MCF 10A (cell line): ENCODE data around the gene TMEM74B. TPM values are rescaled to one million over a fixed set of nuclear protein-coding genes. Genes with fewer than 3 reads are reported as not detected.

Source experiments
- BruUV-seq: library from RNA; stranded (reverse); fragments of 400-500 nt; replicated peaks from 2 replicates; lab custom pipeline; 2021; lab: Mats Ljungman, UMichigan
- CTCF ChIA-PET: fragments of 300-600 bp; sonication (Branson Sonifier 250); formaldehyde crosslinking; extraction: SDS; loops from one replicate; lab custom pipeline; 2021; ENCODE audit warnings: antibody characterized with exemption, inconsistent platforms; lab: Yijun Ruan, JAX
- POLR2A ChIA-PET: fragments of 300-600, 350-650 bp; sonication (Branson Sonifier 250); formaldehyde crosslinking; extraction: SDS; loops from one replicate; lab custom pipeline; 2020; ENCODE audit warnings: antibody characterized with exemption, inconsistent platforms; lab: Yijun Ruan, JAX
- DNase-seq: peaks from one replicate; pipeline ENCODE4 v3.0.0-alpha.2; 2018; ENCODE audit not compliant: unreplicated experiment
- H3K27ac Mint-ChIP-seq: one replicate; pipeline ENCODE4 v1.8.0; 2022; ENCODE audit warnings: mild to moderate bottlenecking, low read depth, mixed read lengths; ENCODE audit not compliant: unreplicated experiment
- H3K27me3 Mint-ChIP-seq: one replicate; pipeline ENCODE4 v1.8.0; 2022; ENCODE audit warnings: mixed read lengths; ENCODE audit not compliant: insufficient read depth, unreplicated experiment
- H3K36me3 Mint-ChIP-seq: one replicate; pipeline ENCODE4 v1.8.0; 2022; ENCODE audit warnings: mild to moderate bottlenecking, moderate library complexity, mixed read lengths; ENCODE audit not compliant: insufficient read depth, unreplicated experiment
- H3K4me1 Mint-ChIP-seq: one replicate; pipeline ENCODE4 v1.8.0; 2022; ENCODE audit warnings: mixed read lengths; ENCODE audit not compliant: insufficient read depth, unreplicated experiment
- H3K4me3 Mint-ChIP-seq: one replicate; pipeline ENCODE4 v1.8.0; 2022; ENCODE audit warnings: mild to moderate bottlenecking, moderate library complexity, mixed read lengths; ENCODE audit not compliant: unreplicated experiment
- H3K9me3 Mint-ChIP-seq: one replicate; pipeline ENCODE4 v1.8.0; 2022; ENCODE audit warnings: mixed read lengths; ENCODE audit not compliant: unreplicated experiment
- intact Hi-C: fragments of 100-400 bp; cut with micrococcal nuclease; formaldehyde crosslinking; loops from 2 replicates; pipeline ENCODE4 v1.14.1; 2022
- total RNA-seq: library from RNA; stranded (reverse); gene quantifications from 2 replicates; pipeline ENCODE4 v1.2.3, GENCODE V29; 2022
- TF ChIP-seq, protein P1 (sequence below): fragments of 200-600 bp; IDR thresholded peaks from one replicate; pipeline ENCODE4 v1.8.0; 2022; ENCODE audit warnings: antibody characterized with exemption, mild to moderate bottlenecking; ENCODE audit not compliant: unreplicated experiment

The TMEM74B gene
- total RNA-seq, 1 experiment from 2014 or later = not detected

DNA sequence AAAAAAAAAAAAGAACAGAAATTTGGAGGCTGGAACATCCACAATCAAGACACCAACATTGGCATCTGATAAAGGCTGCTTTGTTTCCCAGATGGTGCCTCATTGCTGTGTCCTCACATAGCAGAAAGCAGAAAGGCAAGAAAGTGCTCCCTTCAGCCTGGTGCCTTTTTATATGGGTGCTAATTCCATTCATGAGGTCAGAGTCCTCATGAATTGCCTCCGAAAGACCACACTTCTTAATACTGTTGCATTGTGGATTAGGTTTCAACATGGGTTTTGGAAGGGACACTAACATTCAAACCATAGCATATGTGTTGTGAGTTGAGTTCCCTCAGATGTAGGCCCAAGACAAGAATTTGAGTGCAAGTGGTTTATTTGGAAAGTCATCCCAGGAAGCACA, 10.4 kb upstream of the TMEM74B start:
- CTCF ChIA-PET = no interaction called here
- H3K4me3 Mint-ChIP-seq = no peak overlapping the region
- H3K27me3 Mint-ChIP-seq = peaks cover 32% of the 10 kb centered on the region
- TF ChIP-seq, protein P1, sequence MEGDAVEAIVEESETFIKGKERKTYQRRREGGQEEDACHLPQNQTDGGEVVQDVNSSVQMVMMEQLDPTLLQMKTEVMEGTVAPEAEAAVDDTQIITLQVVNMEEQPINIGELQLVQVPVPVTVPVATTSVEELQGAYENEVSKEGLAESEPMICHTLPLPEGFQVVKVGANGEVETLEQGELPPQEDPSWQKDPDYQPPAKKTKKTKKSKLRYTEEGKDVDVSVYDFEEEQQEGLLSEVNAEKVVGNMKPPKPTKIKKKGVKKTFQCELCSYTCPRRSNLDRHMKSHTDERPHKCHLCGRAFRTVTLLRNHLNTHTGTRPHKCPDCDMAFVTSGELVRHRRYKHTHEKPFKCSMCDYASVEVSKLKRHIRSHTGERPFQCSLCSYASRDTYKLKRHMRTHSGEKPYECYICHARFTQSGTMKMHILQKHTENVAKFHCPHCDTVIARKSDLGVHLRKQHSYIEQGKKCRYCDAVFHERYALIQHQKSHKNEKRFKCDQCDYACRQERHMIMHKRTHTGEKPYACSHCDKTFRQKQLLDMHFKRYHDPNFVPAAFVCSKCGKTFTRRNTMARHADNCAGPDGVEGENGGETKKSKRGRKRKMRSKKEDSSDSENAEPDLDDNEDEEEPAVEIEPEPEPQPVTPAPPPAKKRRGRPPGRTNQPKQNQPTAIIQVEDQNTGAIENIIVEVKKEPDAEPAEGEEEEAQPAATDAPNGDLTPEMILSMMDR = no peak
- H3K36me3 Mint-ChIP-seq = no peaks in the 10 kb centered on the region
- POLR2A ChIA-PET = interaction anchor here (0.6 kb wide), 1 partner anchor 47 kb away, joined by 3 read pairs; no protein-coding TSS in a partner anchor
- BruUV-seq = no TSS peak
- no peak for DNase-seq
- H3K27ac Mint-ChIP-seq = no peak overlapping the region
- no peaks in the 10 kb centered on the region for H3K4me1 Mint-ChIP-seq
- intact Hi-C loops = no loop called here
- no peaks in the 10 kb centered on the region for H3K9me3 Mint-ChIP-seq

DNA sequence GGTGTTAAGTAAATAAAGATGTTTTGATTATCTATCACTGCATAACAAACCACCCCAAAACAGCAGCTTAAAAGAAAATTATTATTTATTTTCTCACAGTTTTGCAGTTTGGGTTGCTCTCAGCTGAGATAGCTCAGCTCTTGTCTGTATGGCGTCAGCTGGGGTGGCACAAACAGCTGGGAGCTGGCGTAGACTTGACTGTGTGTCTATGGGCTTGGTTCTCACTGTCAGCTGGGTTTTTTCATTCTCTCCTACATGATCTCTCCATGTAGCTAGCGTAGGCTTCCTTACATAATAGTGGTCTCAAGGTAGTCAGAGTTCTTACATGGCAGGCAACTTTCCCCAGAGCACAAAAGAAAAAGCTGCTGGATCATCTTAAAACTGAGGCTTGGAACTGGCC, 6.5 kb upstream of the TMEM74B start:
- DNase-seq = no peak
- POLR2A ChIA-PET = no interaction called here
- intact Hi-C loops = no loop called here
- Mint-ChIP-seq H3K36me3 (no peaks in the 10 kb centered on the region), H3K9me3 (no peaks in the 10 kb centered on the region), H3K4me3 (no peak overlapping the region), H3K27me3 (peaks cover 10% of the 10 kb centered on the region), H3K4me1 (no peaks in the 10 kb centered on the region), H3K27ac (no peak overlapping the region)
- BruUV-seq = no TSS peak
- CTCF ChIA-PET = interaction anchor here (0.6 kb wide), 1 partner anchor 519 kb away, joined by 3 read pairs; no protein-coding TSS in a partner anchor
- TF ChIP-seq, protein P1 = no peak

DNA sequence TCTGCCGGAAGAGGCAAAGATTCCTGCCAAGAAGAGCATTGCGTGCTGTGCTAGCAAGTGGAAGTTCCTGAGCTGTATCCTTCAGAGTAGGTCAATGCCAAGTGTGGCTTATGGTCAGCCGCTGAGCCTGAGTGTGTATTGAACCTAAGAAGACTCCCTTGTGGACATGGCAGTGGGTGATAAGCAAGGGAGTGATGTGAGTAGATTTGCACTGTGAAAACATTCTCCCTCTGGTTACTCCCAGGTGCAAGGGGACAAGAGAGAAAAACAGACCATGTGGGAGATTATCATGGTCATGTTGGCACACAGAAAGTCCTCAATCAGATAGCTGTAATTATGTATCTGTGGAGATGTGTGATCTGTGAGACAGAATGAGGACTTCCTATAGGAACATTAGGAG, 6.1 kb upstream of the TMEM74B start:
- Mint-ChIP-seq H3K36me3 (no peaks in the 10 kb centered on the region), H3K27ac (no peak overlapping the region), H3K4me1 (no peaks in the 10 kb centered on the region), H3K4me3 (no peak overlapping the region), H3K27me3 (peaks cover 6% of the 10 kb centered on the region), H3K9me3 (no peaks in the 10 kb centered on the region)
- POLR2A ChIA-PET = no interaction called here
- no TSS peak for BruUV-seq
- intact Hi-C loops = no loop called here
- TF ChIP-seq, protein P1 = no peak
- DNase-seq = no peak
- CTCF ChIA-PET = interaction anchor here (0.6 kb wide), 1 partner anchor 518 kb away, joined by 3 read pairs; no protein-coding TSS in a partner anchor

DNA sequence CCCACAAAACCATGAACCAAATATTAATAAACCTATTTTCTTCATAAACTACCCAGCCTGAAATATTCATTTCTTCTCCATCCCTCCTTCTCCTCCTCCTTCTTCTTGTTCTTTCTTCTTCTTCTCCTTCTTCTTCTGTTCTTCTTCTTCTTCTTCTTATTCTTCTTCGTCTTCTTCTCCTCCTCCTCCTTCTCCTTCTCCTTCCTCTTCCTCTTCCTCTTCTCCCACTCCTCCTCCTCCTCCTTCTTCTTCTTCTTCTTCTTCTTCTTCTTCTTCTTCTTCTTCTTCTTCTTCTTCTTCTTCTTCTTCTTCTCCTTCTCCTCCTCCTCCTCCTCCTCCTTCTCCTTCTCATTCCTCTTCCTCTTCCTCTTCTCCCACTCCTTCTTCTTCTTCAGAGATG, 5.0 kb upstream of the TMEM74B start:
- H3K4me3 Mint-ChIP-seq = no peak overlapping the region
- no TSS peak for BruUV-seq
- TF ChIP-seq, protein P1 = no peak
- no peaks in the 10 kb centered on the region for H3K9me3 Mint-ChIP-seq
- H3K27me3 Mint-ChIP-seq = peaks cover 2% of the 10 kb centered on the region
- POLR2A ChIA-PET = no interaction called here
- CTCF ChIA-PET = no interaction called here
- intact Hi-C loops = no loop called here
- H3K36me3 Mint-ChIP-seq = no peaks in the 10 kb centered on the region
- H3K4me1 Mint-ChIP-seq = no peaks in the 10 kb centered on the region
- no peak overlapping the region for H3K27ac Mint-ChIP-seq
- no peak for DNase-seq
